ENCODE results near the gene BRSK2. TPM values are rescaled to one million over a fixed set of nuclear protein-coding genes. Genes with fewer than 3 reads are reported as not detected.

BRSK2 gene
- total RNA-seq, 1 donor from 2014 or later: 1.7 TPM

GRCh38 chr11:1360181-1360834 is 29.4 kb upstream of the BRSK2 start:
- no peak for DNase-seq (ENCODE audit: extremely low spot score, unreplicated experiment)
- Mint-ChIP-seq H3K4me3 (ENCODE audit: unreplicated experiment) (no peak overlapping the region), H3K36me3 (ENCODE audit: unreplicated experiment) (no peaks in the 10 kb centered on the region), H3K27ac (ENCODE audit: unreplicated experiment) (no peak overlapping the region), H3K4me1 (ENCODE audit: unreplicated experiment) (no peaks in the 10 kb centered on the region), H3K9me3 (ENCODE audit: unreplicated experiment) (no peaks in the 10 kb centered on the region), H3K27me3 (ENCODE audit: unreplicated experiment) (peaks cover 25% of the 10 kb centered on the region)
- no peak for TF ChIP-seq CTCF (IDR thresholded peaks at IDR 0.05)

GRCh38 chr11:1360835-1361357 is 28.8 kb upstream of the BRSK2 start:
- Mint-ChIP-seq H3K36me3 (ENCODE audit: unreplicated experiment) (no peaks in the 10 kb centered on the region), H3K4me3 (ENCODE audit: unreplicated experiment) (no peak overlapping the region), H3K27me3 (ENCODE audit: unreplicated experiment) (peaks cover 25% of the 10 kb centered on the region), H3K27ac (ENCODE audit: unreplicated experiment) (no peak overlapping the region), H3K9me3 (ENCODE audit: unreplicated experiment) (no peaks in the 10 kb centered on the region), H3K4me1 (ENCODE audit: unreplicated experiment) (no peaks in the 10 kb centered on the region)
- DNase-seq (ENCODE audit: extremely low spot score, unreplicated experiment): no peak
- TF ChIP-seq CTCF (IDR thresholded peaks at IDR 0.05): no peak

GRCh38 chr11:1361882-1362281 is 27.9 kb upstream of the BRSK2 start:
- H3K4me3 Mint-ChIP-seq (ENCODE audit: unreplicated experiment): no peak overlapping the region
- no peak for DNase-seq (ENCODE audit: extremely low spot score, unreplicated experiment)
- no peak for TF ChIP-seq CTCF (IDR thresholded peaks at IDR 0.05)
- H3K27me3 Mint-ChIP-seq (ENCODE audit: unreplicated experiment): peaks cover 16% of the 10 kb centered on the region
- H3K9me3 Mint-ChIP-seq (ENCODE audit: unreplicated experiment): no peaks in the 10 kb centered on the region
- H3K27ac Mint-ChIP-seq (ENCODE audit: unreplicated experiment): no peak overlapping the region
- H3K4me1 Mint-ChIP-seq (ENCODE audit: unreplicated experiment): no peaks in the 10 kb centered on the region
- no peaks in the 10 kb centered on the region for H3K36me3 Mint-ChIP-seq (ENCODE audit: unreplicated experiment)

GRCh38 chr11:1367721-1368120 is 22.0 kb upstream of the BRSK2 start:
- H3K9me3 Mint-ChIP-seq (ENCODE audit: unreplicated experiment): no peaks in the 10 kb centered on the region
- peaks cover 11% of the 10 kb centered on the region for H3K27me3 Mint-ChIP-seq (ENCODE audit: unreplicated experiment)
- H3K36me3 Mint-ChIP-seq (ENCODE audit: unreplicated experiment): no peaks in the 10 kb centered on the region
- H3K4me3 Mint-ChIP-seq (ENCODE audit: unreplicated experiment): no peak overlapping the region
- DNase-seq (ENCODE audit: extremely low spot score, unreplicated experiment): no peak
- no peaks in the 10 kb centered on the region for H3K4me1 Mint-ChIP-seq (ENCODE audit: unreplicated experiment)
- H3K27ac Mint-ChIP-seq (ENCODE audit: unreplicated experiment): no peak overlapping the region
- no peak for TF ChIP-seq CTCF (IDR thresholded peaks at IDR 0.05)

- DNase-seq (ENCODE audit: extremely low spot score, unreplicated experiment): no peak
- no peaks in the 10 kb centered on the region for H3K36me3 Mint-ChIP-seq (ENCODE audit: unreplicated experiment)
- no peak overlapping the region for H3K4me3 Mint-ChIP-seq (ENCODE audit: unreplicated experiment)
- TF ChIP-seq CTCF (IDR thresholded peaks at IDR 0.05): no peak
- H3K27me3 Mint-ChIP-seq (ENCODE audit: unreplicated experiment): peaks cover 11% of the 10 kb centered on the region
- H3K9me3 Mint-ChIP-seq (ENCODE audit: unreplicated experiment): no peaks in the 10 kb centered on the region
- H3K4me1 Mint-ChIP-seq (ENCODE audit: unreplicated experiment): peaks cover under 1% of the 10 kb centered on the region
- H3K27ac Mint-ChIP-seq (ENCODE audit: unreplicated experiment): no peak overlapping the region
Observed at GRCh38 chr11:1368216-1368615, 21.5 kb upstream of the BRSK2 start.

All from osteocyte (in vitro differentiated cells).